NT2/D1 (cell line): Measurements from ENCODE around the gene UBAC1.

ENCODE experiments used
- DNase-seq: peaks from one replicate; pipeline ENCODE4 v3.0.0-alpha.2; 2011; ENCODE audit warnings: low read depth, low spot score
- H3K27me3 ChIP-seq: 2 replicates; pipeline ENCODE4 v1.6.0; 2011; ENCODE audit warnings: mild to moderate bottlenecking; ENCODE audit not compliant: insufficient read length, insufficient read depth
- H3K36me3 ChIP-seq: 2 replicates; pipeline ENCODE4 v1.6.1; 2011; ENCODE audit warnings: mild to moderate bottlenecking, low read length, mixed read lengths; ENCODE audit not compliant: insufficient read depth, insufficient read length
- H3K4me1 ChIP-seq: 2 replicates; pipeline ENCODE4 v1.5.1; 2011; ENCODE audit not compliant: insufficient read depth, insufficient read length
- H3K4me3 ChIP-seq: 2 replicates; pipeline ENCODE4 v1.5.1; 2011; ENCODE audit warnings: low read depth; ENCODE audit not compliant: insufficient read length
- H3K9ac ChIP-seq: 2 replicates; pipeline ENCODE4 v1.6.0; 2011; ENCODE audit warnings: low read depth; ENCODE audit not compliant: insufficient read length
- H3K9me3 ChIP-seq: 2 replicates; pipeline ENCODE4 v1.5.1; 2011; ENCODE audit warnings: mild to moderate bottlenecking, low read length; ENCODE audit not compliant: insufficient read depth
- SUZ12 ChIP-seq: IDR thresholded peaks from 2 replicates; pipeline ENCODE4 v1.6.1; 2011; ENCODE audit not compliant: insufficient read length, insufficient read depth; ENCODE audit errors: extremely low read depth
- YY1 ChIP-seq: IDR thresholded peaks from 2 replicates; pipeline ENCODE4 v1.6.1; 2011; ENCODE audit not compliant: insufficient read length, insufficient read depth
- ZNF274 ChIP-seq: IDR thresholded peaks from 2 replicates; pipeline ENCODE4 v1.6.1; 2011; ENCODE audit warnings: mild to moderate bottlenecking, low read depth, low read length

Gene UBAC1

GRCh38 chr9:135987838-135988404, 26.7 kb upstream of the UBAC1 start:
- TF ChIP-seq ZNF274 (no peak), YY1 (no peak)
- no peaks in the 10 kb centered on the region for H3K27me3 ChIP-seq

GRCh38 chr9:135986605-135987004, 25.4 kb upstream of the UBAC1 start:
- Histone ChIP-seq H3K9ac (peak overlapping the region; percentile 17), H3K4me1 (peaks cover 17% of the 10 kb centered on the region), H3K9me3 (no peaks in the 10 kb centered on the region), H3K27me3 (no peaks in the 10 kb centered on the region), H3K4me3 (no peak overlapping the region), H3K36me3 (no peaks in the 10 kb centered on the region)
- no peak for DNase-seq
- TF ChIP-seq ZNF274 (no peak), SUZ12 (no peak)

More at GRCh38 chr9:135987838-135988404, 26.7 kb upstream of the UBAC1 start:
- Histone ChIP-seq H3K9me3 (no peaks in the 10 kb centered on the region), H3K9ac (no peak overlapping the region), H3K36me3 (no peaks in the 10 kb centered on the region), H3K4me3 (no peak overlapping the region), H3K4me1 (peaks cover 22% of the 10 kb centered on the region)
- DNase-seq: no peak

- H3K4me3 ChIP-seq: no peak overlapping the region
- H3K36me3 ChIP-seq: no peaks in the 10 kb centered on the region
- DNase-seq: no peak
- no peaks in the 10 kb centered on the region for H3K27me3 ChIP-seq
- H3K9me3 ChIP-seq: no peaks in the 10 kb centered on the region
- TF ChIP-seq YY1 (no peak), ZNF274 (no peak), SUZ12 (no peak)
- no peak overlapping the region for H3K9ac ChIP-seq
- peaks cover 11% of the 10 kb centered on the region for H3K4me1 ChIP-seq
These were observed 24.7 kb upstream of the UBAC1 start for GRCh38 chr9:135985889-135986288.

GRCh38 chr9:135985459-135985774, 24.2 kb upstream of the UBAC1 start:
- no peak for DNase-seq
- Histone ChIP-seq H3K4me1 (peaks cover 11% of the 10 kb centered on the region), H3K9ac (no peak overlapping the region), H3K27me3 (no peaks in the 10 kb centered on the region), H3K9me3 (no peaks in the 10 kb centered on the region), H3K36me3 (no peaks in the 10 kb centered on the region), H3K4me3 (no peak overlapping the region)
- TF ChIP-seq ZNF274 (no peak), YY1 (no peak), SUZ12 (no peak)

GRCh38 chr9:135984072-135984710, 23.0 kb upstream of the UBAC1 start:
- Histone ChIP-seq H3K9ac (no peak overlapping the region), H3K36me3 (no peaks in the 10 kb centered on the region), H3K9me3 (no peaks in the 10 kb centered on the region), H3K4me1 (peaks cover 12% of the 10 kb centered on the region), H3K27me3 (no peaks in the 10 kb centered on the region), H3K4me3 (no peak overlapping the region)
- no peak for DNase-seq
- no peak for TF ChIP-seq SUZ12

- Histone ChIP-seq H3K4me1 (peaks cover 14% of the 10 kb centered on the region), H3K27me3 (no peaks in the 10 kb centered on the region), H3K4me3 (no peak overlapping the region), H3K36me3 (no peaks in the 10 kb centered on the region), H3K9ac (no peak overlapping the region), H3K9me3 (no peaks in the 10 kb centered on the region)
- DNase-seq: no peak
- TF ChIP-seq SUZ12: no peak
- TF ChIP-seq ZNF274: no peak
- TF ChIP-seq YY1: no peak
These were observed 22.3 kb upstream of the UBAC1 start for GRCh38 chr9:135983208-135984071.

- H3K4me1 ChIP-seq: peaks cover 10% of the 10 kb centered on the region
- no peak for TF ChIP-seq YY1
- TF ChIP-seq SUZ12: no peak
These were observed 21.5 kb upstream of the UBAC1 start for GRCh38 chr9:135982499-135983207.

More at GRCh38 chr9:135982499-135983207, 21.5 kb upstream of the UBAC1 start:
- Histone ChIP-seq H3K27me3 (no peaks in the 10 kb centered on the region), H3K36me3 (no peaks in the 10 kb centered on the region), H3K9ac (no peak overlapping the region), H3K9me3 (no peaks in the 10 kb centered on the region), H3K4me3 (no peak overlapping the region)
- no peak for DNase-seq
